WTC11 (cell line): Measurements from ENCODE around the gene SCN9A. TPM values are rescaled to one million over a fixed set of nuclear protein-coding genes. Genes with fewer than 3 reads are reported as not detected.
"Not testable (repeated sequence)": the region's sequence is repeated elsewhere in the genome, so short reads cannot be mapped to it uniquely, and the experiment has no call there.

Experiments used
- ATAC-seq: fragments of 200-7000 bp; cut with Tn5 transposase; 2 replicates; pipeline ENCODE4 v1.10.0; 2021; ENCODE audit warnings: mild to moderate bottlenecking, moderate library complexity
- CTCF ChIA-PET: fragments of 300-600 bp; sonication (Branson Sonifier 250); formaldehyde crosslinking; loops from one replicate; lab custom pipeline; 2021; ENCODE audit warnings: antibody characterized with exemption; lab: Charles Lee
- POLR2A ChIA-PET: fragments of 350-600 bp; sonication (Branson Sonifier 250); formaldehyde crosslinking; loops from one replicate; lab custom pipeline; 2021; ENCODE audit warnings: antibody characterized with exemption; lab: Charles Lee
- DNase-seq: peaks from one replicate; pipeline ENCODE4 v3.0.0; 2021; ENCODE audit warnings: low spot score
- H3K27ac Mint-ChIP-seq: 2 replicates; pipeline ENCODE4 v1.8.0; 2021; ENCODE audit warnings: mixed read lengths
- H3K27me3 Mint-ChIP-seq: 2 replicates; pipeline ENCODE4 v1.8.0; 2021; ENCODE audit warnings: low read depth, mild to moderate bottlenecking, moderate library complexity, mixed read lengths
- H3K36me3 Mint-ChIP-seq: 2 replicates; pipeline ENCODE4 v1.8.0; 2021; ENCODE audit warnings: mixed read lengths
- H3K4me1 Mint-ChIP-seq: 2 replicates; pipeline ENCODE4 v1.8.0; 2022; ENCODE audit warnings: mixed read lengths
- H3K4me3 Mint-ChIP-seq: 2 replicates; pipeline ENCODE4 v1.8.0; 2021; ENCODE audit warnings: mild to moderate bottlenecking, moderate library complexity, mixed read lengths
- H3K9me3 Mint-ChIP-seq: 2 replicates; pipeline ENCODE4 v1.8.0; 2021; ENCODE audit warnings: mixed read lengths
- ATF1 ChIP-seq: sonication (generic); formaldehyde crosslinking; IDR thresholded peaks from 2 replicates; pipeline ENCODE4 v1.8.1; 2023; ENCODE audit warnings: mild to moderate bottlenecking, moderate library complexity, missing genetic modification reagents
- CREB1 ChIP-seq: sonication (generic); formaldehyde crosslinking; IDR thresholded peaks from 2 replicates; pipeline ENCODE4 v1.8.0; 2023; ENCODE audit warnings: mild to moderate bottlenecking, missing genetic modification reagents
- HMGA2 ChIP-seq: fragments of 250-450 bp; sonication (Bioruptor Pico); IDR thresholded peaks from 2 replicates; pipeline ENCODE4 v1.4.0; 2021; ENCODE audit warnings: mild to moderate bottlenecking, moderate library complexity
- TEAD1 ChIP-seq: sonication (generic); formaldehyde crosslinking; IDR thresholded peaks from 2 replicates; pipeline ENCODE4 v1.8.0; 2022; ENCODE audit warnings: mild to moderate bottlenecking, missing genetic modification reagents
- total RNA-seq: library from RNA; stranded (reverse); gene quantifications from 3 replicates; pipeline ENCODE4 v1.2.3, GENCODE V29; 2021
- TF ChIP-seq, protein P1 (sequence below): sonication (generic); formaldehyde crosslinking; IDR thresholded peaks from 2 replicates; pipeline ENCODE4 v1.8.0; 2022; ENCODE audit warnings: missing genetic modification reagents
- TF ChIP-seq, protein P2 (sequence below): fragments of 250-450 bp; sonication (Bioruptor Pico); IDR thresholded peaks from 2 replicates; pipeline ENCODE4 v1.9.0; 2021; ENCODE audit warnings: mild to moderate bottlenecking, borderline replicate concordance
- TF ChIP-seq, protein P3 (sequence below): sonication (generic); formaldehyde crosslinking; IDR thresholded peaks from 2 replicates; pipeline ENCODE4 v1.8.1; 2023; ENCODE audit warnings: mild to moderate bottlenecking, moderate library complexity, missing genetic modification reagents
- TF ChIP-seq, protein P4 (sequence below): sonication (generic); formaldehyde crosslinking; IDR thresholded peaks from 2 replicates; pipeline ENCODE4 v1.8.0; 2022; ENCODE audit warnings: mild to moderate bottlenecking, missing genetic modification reagents

The SCN9A gene
- total RNA-seq, 1 experiment from 2014 or later: 7.3 TPM

DNA sequence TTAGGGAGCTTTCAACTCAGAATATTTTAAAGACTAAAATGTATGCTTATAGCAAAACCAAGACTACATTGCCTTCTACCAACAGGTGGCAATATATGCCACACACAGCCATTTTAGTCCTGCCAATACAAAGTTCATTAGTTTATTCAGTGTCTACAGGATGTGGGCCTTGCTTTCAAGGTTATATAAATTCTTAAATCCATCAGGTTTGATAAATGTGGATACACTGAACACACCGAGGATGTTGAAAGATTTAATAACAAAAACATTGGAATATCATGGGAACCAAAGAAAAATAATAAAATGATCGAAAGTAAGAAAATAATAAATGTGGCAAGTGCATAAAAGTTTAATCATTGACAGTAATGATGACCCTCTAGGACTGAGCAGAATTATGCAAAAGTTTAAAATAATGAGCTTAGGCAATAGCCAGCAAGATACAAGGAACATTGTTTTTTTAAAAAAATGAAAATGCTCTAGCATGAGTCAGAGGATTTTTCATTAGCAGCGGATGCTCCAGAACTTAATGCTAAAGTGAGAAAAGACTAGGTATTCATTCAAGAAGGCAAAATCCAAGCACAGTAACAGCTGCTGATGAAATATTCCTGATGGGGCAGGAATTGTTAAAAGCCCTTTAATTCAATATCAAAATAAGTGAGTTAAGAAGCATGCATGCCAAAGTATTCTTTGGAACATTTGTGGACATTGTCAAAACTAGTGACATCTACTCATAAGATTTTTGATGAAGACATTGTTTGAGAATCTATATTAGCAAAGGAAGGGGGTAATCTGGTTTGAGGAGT lies 14.2 kb downstream of the SCN9A start (continued):
- TF ChIP-seq, protein P1, sequence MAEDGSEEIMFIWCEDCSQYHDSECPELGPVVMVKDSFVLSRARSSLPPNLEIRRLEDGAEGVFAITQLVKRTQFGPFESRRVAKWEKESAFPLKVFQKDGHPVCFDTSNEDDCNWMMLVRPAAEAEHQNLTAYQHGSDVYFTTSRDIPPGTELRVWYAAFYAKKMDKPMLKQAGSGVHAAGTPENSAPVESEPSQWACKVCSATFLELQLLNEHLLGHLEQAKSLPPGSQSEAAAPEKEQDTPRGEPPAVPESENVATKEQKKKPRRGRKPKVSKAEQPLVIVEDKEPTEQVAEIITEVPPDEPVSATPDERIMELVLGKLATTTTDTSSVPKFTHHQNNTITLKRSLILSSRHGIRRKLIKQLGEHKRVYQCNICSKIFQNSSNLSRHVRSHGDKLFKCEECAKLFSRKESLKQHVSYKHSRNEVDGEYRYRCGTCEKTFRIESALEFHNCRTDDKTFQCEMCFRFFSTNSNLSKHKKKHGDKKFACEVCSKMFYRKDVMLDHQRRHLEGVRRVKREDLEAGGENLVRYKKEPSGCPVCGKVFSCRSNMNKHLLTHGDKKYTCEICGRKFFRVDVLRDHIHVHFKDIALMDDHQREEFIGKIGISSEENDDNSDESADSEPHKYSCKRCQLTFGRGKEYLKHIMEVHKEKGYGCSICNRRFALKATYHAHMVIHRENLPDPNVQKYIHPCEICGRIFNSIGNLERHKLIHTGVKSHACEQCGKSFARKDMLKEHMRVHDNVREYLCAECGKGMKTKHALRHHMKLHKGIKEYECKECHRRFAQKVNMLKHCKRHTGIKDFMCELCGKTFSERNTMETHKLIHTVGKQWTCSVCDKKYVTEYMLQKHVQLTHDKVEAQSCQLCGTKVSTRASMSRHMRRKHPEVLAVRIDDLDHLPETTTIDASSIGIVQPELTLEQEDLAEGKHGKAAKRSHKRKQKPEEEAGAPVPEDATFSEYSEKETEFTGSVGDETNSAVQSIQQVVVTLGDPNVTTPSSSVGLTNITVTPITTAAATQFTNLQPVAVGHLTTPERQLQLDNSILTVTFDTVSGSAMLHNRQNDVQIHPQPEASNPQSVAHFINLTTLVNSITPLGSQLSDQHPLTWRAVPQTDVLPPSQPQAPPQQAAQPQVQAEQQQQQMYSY (CRISPR knock-in tag): no peak

DNA sequence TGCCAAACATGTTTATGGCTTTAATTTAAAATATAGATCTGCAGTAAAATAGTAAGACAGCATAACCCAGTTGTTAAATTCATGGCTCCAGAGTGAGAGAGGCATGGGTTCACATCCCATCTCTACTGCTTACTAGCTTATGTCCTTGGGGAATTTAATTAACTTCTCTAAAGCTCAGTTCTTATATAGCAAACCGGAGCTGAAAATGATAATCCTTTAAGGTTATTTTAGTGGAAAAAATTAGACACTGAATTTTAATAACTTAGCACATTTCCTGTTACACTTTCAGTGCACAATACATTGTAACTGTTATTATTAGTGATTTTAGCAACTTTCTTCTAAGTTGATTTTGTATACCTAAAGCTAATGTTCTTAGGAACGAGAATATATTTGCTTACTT lies 14.8 kb downstream of the SCN9A start:
- Mint-ChIP-seq H3K4me3 (no peak overlapping the region), H3K36me3 (no peaks in the 10 kb centered on the region), H3K4me1 (peaks cover 16% of the 10 kb centered on the region), H3K9me3 (no peaks in the 10 kb centered on the region), H3K27me3 (no peaks in the 10 kb centered on the region), H3K27ac (no peak overlapping the region)
- TF ChIP-seq ATF1 (CRISPR knock-in tag): no peak
- ChIA-PET CTCF (interaction anchor here (0.6 to 1.5 kb wide), 8 partner anchors 9 to 334 kb away, joined by 3 to 13 read pairs (median 4); partner anchors contain the start of gene SCN9A), POLR2A (no interaction called here)
- ATAC-seq (no peak), DNase-seq (no peak)

DNA sequence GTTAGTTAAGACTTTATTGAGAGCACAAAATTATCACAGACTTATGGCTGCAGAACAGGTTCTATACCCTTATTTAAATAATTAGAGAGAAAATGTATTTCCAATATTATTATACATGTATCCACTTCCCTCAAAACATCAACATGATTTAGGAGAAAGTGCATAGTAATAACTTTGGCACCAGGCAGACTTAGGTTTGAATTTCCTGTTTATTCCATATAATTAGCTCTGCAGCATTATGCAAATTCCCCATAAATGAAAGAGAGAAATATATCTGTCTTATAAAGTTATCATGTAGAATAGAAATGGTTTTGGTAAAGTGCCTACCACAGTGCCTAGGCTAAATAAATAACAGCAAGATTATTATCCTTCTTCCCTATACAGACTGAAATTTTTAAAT lies 15.3 kb downstream of the SCN9A start:
- Mint-ChIP-seq H3K27me3 (no peaks in the 10 kb centered on the region), H3K9me3 (no peaks in the 10 kb centered on the region), H3K27ac (no peak overlapping the region), H3K36me3 (no peaks in the 10 kb centered on the region), H3K4me1 (peaks cover 12% of the 10 kb centered on the region), H3K4me3 (no peak overlapping the region)
- no peak for ATAC-seq
- DNase-seq: no peak
- POLR2A ChIA-PET: no interaction called here
- CTCF ChIA-PET: interaction anchor here (0.6 to 1.5 kb wide), 5 partner anchors 9 to 178 kb away, joined by 3 to 13 read pairs (median 5); partner anchors contain the start of gene SCN9A
- TF ChIP-seq, protein P2, sequence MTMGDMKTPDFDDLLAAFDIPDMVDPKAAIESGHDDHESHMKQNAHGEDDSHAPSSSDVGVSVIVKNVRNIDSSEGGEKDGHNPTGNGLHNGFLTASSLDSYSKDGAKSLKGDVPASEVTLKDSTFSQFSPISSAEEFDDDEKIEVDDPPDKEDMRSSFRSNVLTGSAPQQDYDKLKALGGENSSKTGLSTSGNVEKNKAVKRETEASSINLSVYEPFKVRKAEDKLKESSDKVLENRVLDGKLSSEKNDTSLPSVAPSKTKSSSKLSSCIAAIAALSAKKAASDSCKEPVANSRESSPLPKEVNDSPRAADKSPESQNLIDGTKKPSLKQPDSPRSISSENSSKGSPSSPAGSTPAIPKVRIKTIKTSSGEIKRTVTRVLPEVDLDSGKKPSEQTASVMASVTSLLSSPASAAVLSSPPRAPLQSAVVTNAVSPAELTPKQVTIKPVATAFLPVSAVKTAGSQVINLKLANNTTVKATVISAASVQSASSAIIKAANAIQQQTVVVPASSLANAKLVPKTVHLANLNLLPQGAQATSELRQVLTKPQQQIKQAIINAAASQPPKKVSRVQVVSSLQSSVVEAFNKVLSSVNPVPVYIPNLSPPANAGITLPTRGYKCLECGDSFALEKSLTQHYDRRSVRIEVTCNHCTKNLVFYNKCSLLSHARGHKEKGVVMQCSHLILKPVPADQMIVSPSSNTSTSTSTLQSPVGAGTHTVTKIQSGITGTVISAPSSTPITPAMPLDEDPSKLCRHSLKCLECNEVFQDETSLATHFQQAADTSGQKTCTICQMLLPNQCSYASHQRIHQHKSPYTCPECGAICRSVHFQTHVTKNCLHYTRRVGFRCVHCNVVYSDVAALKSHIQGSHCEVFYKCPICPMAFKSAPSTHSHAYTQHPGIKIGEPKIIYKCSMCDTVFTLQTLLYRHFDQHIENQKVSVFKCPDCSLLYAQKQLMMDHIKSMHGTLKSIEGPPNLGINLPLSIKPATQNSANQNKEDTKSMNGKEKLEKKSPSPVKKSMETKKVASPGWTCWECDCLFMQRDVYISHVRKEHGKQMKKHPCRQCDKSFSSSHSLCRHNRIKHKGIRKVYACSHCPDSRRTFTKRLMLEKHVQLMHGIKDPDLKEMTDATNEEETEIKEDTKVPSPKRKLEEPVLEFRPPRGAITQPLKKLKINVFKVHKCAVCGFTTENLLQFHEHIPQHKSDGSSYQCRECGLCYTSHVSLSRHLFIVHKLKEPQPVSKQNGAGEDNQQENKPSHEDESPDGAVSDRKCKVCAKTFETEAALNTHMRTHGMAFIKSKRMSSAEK (CRISPR knock-in tag): no peak
- TF ChIP-seq, protein P3, sequence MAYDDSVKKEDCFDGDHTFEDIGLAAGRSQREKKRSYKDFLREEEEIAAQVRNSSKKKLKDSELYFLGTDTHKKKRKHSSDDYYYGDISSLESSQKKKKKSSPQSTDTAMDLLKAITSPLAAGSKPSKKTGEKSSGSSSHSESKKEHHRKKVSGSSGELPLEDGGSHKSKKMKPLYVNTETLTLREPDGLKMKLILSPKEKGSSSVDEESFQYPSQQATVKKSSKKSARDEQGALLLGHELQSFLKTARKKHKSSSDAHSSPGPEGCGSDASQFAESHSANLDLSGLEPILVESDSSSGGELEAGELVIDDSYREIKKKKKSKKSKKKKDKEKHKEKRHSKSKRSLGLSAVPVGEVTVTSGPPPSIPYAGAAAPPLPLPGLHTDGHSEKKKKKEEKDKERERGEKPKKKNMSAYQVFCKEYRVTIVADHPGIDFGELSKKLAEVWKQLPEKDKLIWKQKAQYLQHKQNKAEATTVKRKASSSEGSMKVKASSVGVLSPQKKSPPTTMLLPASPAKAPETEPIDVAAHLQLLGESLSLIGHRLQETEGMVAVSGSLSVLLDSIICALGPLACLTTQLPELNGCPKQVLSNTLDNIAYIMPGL (CRISPR knock-in tag): no peak
- TF ChIP-seq, protein P4, sequence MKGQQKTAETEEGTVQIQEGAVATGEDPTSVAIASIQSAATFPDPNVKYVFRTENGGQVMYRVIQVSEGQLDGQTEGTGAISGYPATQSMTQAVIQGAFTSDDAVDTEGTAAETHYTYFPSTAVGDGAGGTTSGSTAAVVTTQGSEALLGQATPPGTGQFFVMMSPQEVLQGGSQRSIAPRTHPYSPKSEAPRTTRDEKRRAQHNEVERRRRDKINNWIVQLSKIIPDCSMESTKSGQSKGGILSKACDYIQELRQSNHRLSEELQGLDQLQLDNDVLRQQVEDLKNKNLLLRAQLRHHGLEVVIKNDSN (CRISPR knock-in tag): no peak
- no peak for TF ChIP-seq CREB1
- no peak for TF ChIP-seq TEAD1 (CRISPR knock-in tag)

DNA sequence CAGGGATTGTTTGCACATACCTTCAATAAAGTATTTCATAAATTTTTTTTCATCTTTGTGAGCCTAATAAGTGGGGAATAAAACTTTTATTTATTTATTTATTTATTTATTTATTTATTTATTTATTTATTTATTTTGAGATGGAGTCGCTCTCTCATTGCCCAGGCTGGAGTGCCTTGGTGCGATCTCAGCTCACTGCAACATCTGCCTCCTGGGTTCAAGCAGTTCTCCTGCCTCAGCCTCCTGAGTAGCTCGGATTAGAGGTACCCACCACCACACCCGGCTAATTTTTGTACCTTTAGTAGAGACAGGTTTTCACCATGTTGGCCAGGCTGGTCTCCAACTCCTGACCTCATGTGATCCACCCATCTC lies 17.8 kb downstream of the SCN9A start:
- TF ChIP-seq HMGA2 (CRISPR knock-in tag): peak; percentile 50; the same call in 1 of the 2 replicates
- TF ChIP-seq, all 79 proteins: peak for 1; not testable (repeated sequence) for 78
- H3K27ac Mint-ChIP-seq, DNase-seq, H3K27me3 Mint-ChIP-seq, H3K36me3 Mint-ChIP-seq, H3K4me3 Mint-ChIP-seq, POLR2A ChIA-PET, H3K9me3 Mint-ChIP-seq, ATAC-seq, H3K4me1 Mint-ChIP-seq, CTCF ChIA-PET: not testable (repeated sequence)
